Panc1 (cell line): ENCODE data around the gene PRM3. TPM values are rescaled to one million over a fixed set of nuclear protein-coding genes. Genes with fewer than 3 reads are reported as not detected.

Experiments
- ATAC-seq: fragments of 200-7000 bp; cut with Tn5 transposase; 2 replicates; pipeline ENCODE4 v1.9.1; 2020; ENCODE audit warnings: mild to moderate bottlenecking, moderate library complexity
- BruUV-seq: library from RNA; stranded (reverse); fragments of 400-500 nt; replicated peaks from 2 replicates; lab custom pipeline; 2021; lab: Mats Ljungman, UMichigan
- CTCF ChIA-PET: fragments of 300-600 bp; sonication (Branson Sonifier 250); formaldehyde crosslinking; loops from one replicate; lab custom pipeline; 2022; ENCODE audit warnings: antibody characterized with exemption; lab: Charles Lee
- POLR2A ChIA-PET: fragments of 300-600 bp; sonication (Branson Sonifier 250); formaldehyde crosslinking; loops from one replicate; lab custom pipeline; 2022; ENCODE audit warnings: antibody characterized with exemption; lab: Charles Lee
- DNase-seq: peaks from one replicate; pipeline ENCODE4 v3.0.0-alpha.2; 2010; ENCODE audit warnings: low read depth, low spot score
- H3K27ac ChIP-seq: 2 replicates; pipeline ENCODE4 v1.5.1; 2011; ENCODE audit warnings: mild to moderate bottlenecking, low read length, inconsistent platforms
- H3K27me3 ChIP-seq: fragments of 200-500 bp; sonication (Bioruptor generic); 2 replicates; pipeline ENCODE4 v1.6.0; 2014; ENCODE audit warnings: low read length, inconsistent platforms; ENCODE audit not compliant: control insufficient read depth, insufficient read depth
- H3K36me3 ChIP-seq: fragments of 200-500 bp; sonication (Bioruptor generic); 2 replicates; pipeline ENCODE4 v1.5.1; 2014; ENCODE audit warnings: inconsistent platforms, mild to moderate bottlenecking, low read length, moderate library complexity; ENCODE audit not compliant: control insufficient read depth, insufficient read depth
- H3K4me1 ChIP-seq: 2 replicates; pipeline ENCODE4 v1.5.1; 2011; ENCODE audit warnings: inconsistent platforms, mild to moderate bottlenecking, low read length, moderate library complexity; ENCODE audit not compliant: control insufficient read depth, insufficient read depth
- H3K4me3 ChIP-seq, 2 experiments: 2 replicates each; pipeline ENCODE4 v1.5.1; 2011 to 2012; ENCODE audit warnings: low read depth in 2 of 2, low read length in 2 of 2, mild to moderate bottlenecking in 2 of 2, inconsistent platforms in 1 of 2, moderate library complexity in 1 of 2
- H3K9me3 ChIP-seq: fragments of 200-500 bp; sonication (Bioruptor generic); 2 replicates; pipeline ENCODE4 v1.5.1; 2014; ENCODE audit warnings: low read depth, mild to moderate bottlenecking, inconsistent platforms, low read length, moderate library complexity; ENCODE audit not compliant: control insufficient read depth, insufficient read depth
- CTCF ChIP-seq: fragments of 450-650 bp; IDR thresholded peaks from 2 replicates; pipeline ENCODE4 v1.5.1; 2017; ENCODE audit warnings: mild to moderate bottlenecking
- POLR2AphosphoS5 ChIP-seq: IDR thresholded peaks from 2 replicates; pipeline ENCODE4 v1.6.1; 2012; ENCODE audit warnings: mild to moderate bottlenecking, low read depth, low read length, moderate library complexity
- REST ChIP-seq, 2 experiments: IDR thresholded peaks; 2 replicates each; pipeline ENCODE4 v1.6.1; 2011 to 2012; ENCODE audit warnings: low read depth in 2 of 2, control low read depth in 1 of 2, low read length in 1 of 2, mild to moderate bottlenecking in 1 of 2, moderate library complexity in 1 of 2; ENCODE audit not compliant: insufficient read depth in 1 of 2
- SIN3A ChIP-seq: IDR thresholded peaks from 2 replicates; pipeline ENCODE4 v1.6.1; 2012; ENCODE audit warnings: low read depth, mild to moderate bottlenecking, low read length, moderate library complexity, borderline replicate concordance; ENCODE audit not compliant: insufficient read depth
- TCF7L2 ChIP-seq: IDR thresholded peaks from 2 replicates; pipeline ENCODE4 v1.6.1; 2011; ENCODE audit warnings: mild to moderate bottlenecking, low read depth, low read length, inconsistent platforms
- in situ Hi-C: cut with HindIII; loops from 2 replicates; pipeline ENCODE4 v1.10.0; 2016; ENCODE audit warnings: low sequenced_read_pairs, low pct_unique_long_range_greater_than_20kb
- intact Hi-C: fragments of 100-400 bp; cut with micrococcal nuclease; formaldehyde crosslinking; loops from one replicate; pipeline ENCODE4 v1.10.0; 2022; ENCODE audit not compliant: unreplicated experiment
- total RNA-seq: library from RNA; stranded (reverse); gene quantifications from one replicate; pipeline ENCODE4 v1.2.1, GENCODE V29; 2021; ENCODE audit not compliant: unreplicated experiment

Gene PRM3
- total RNA-seq, 1 experiment from 2014 or later = not detected

GRCh38 chr16:11232302-11232851 is 41.1 kb downstream of the PRM3 start:
- ChIA-PET POLR2A (no interaction called here), CTCF (no interaction called here)
- no peaks in the 10 kb centered on the region for H3K9me3 ChIP-seq

GRCh38 chr16:11231367-11231970 is 42.0 kb downstream of the PRM3 start:
- Histone ChIP-seq H3K9me3 (no peaks in the 10 kb centered on the region), H3K4me3 (no peak overlapping the region), H3K4me1 (no peaks in the 10 kb centered on the region), H3K27me3 (no peaks in the 10 kb centered on the region), H3K27ac (no peak overlapping the region), H3K36me3 (no peaks in the 10 kb centered on the region)
- no peak for TF ChIP-seq REST (IDR thresholded peaks at IDR 0.05; ENCODE audit: insufficient read depth in 1 of 2, low read depth in 2 of 2, low read length in 1 of 2)
- no peak for TF ChIP-seq CTCF
- TF ChIP-seq SIN3A = no peak
- TF ChIP-seq POLR2AphosphoS5 = no peak
- TF ChIP-seq TCF7L2 = no peak
- intact Hi-C loops = no loop called here
- CTCF ChIA-PET = no interaction called here
- no peak for DNase-seq
- in situ Hi-C loops = no loop called here
- no TSS peak for BruUV-seq
- no peak for ATAC-seq
- POLR2A ChIA-PET = no interaction called here

More at GRCh38 chr16:11232302-11232851, 41.1 kb downstream of the PRM3 start:
- ATAC-seq (no peak), DNase-seq (no peak)
- no TSS peak for BruUV-seq
- no peaks in the 10 kb centered on the region for H3K36me3 ChIP-seq
- no peak overlapping the region for H3K27ac ChIP-seq
- in situ Hi-C loops (no loop called here), intact Hi-C loops (no loop called here)
- H3K4me1 ChIP-seq = no peaks in the 10 kb centered on the region
- H3K27me3 ChIP-seq = no peaks in the 10 kb centered on the region
- TF ChIP-seq POLR2AphosphoS5 = no peak
- TF ChIP-seq SIN3A = no peak
- no peak for TF ChIP-seq TCF7L2
- TF ChIP-seq REST (IDR thresholded peaks at IDR 0.05; ENCODE audit: insufficient read depth in 1 of 2, low read depth in 2 of 2, low read length in 1 of 2) = no peak
- no peak for TF ChIP-seq CTCF
- H3K4me3 ChIP-seq = no peak overlapping the region
